Vagina (tissue), 2 donors: Measurements from ENCODE around the gene TAS2R4. TPM values are rescaled to one million over a fixed set of nuclear protein-coding genes. Genes with fewer than 3 reads are reported as not detected.
"Not testable (repeated sequence)": the region's sequence is repeated elsewhere in the genome, so short reads cannot be mapped to it uniquely, and the experiment has no call there.

Experiments used
- DNase-seq, 2 donors: peaks; one replicate each; pipeline ENCODE4 v3.0.0-alpha.2; 2017; ENCODE audit errors: extremely low spot score in 2 of 2
- H3K27ac ChIP-seq: fragments of 200-600 bp; sonication (generic); one replicate; pipeline ENCODE4 v1.5.1; 2019
- H3K27me3 ChIP-seq: fragments of 200-600 bp; sonication (generic); one replicate; pipeline ENCODE4 v1.5.1; 2019
- H3K36me3 ChIP-seq, 2 donors: fragments of 200-600 bp; sonication (generic); one replicate each; pipeline ENCODE4 v1.5.1; 2017 to 2019
- H3K4me1 ChIP-seq: fragments of 200-600 bp; sonication (generic); one replicate; pipeline ENCODE4 v1.5.1; 2019
- H3K4me3 ChIP-seq, 2 donors: fragments of 200-600 bp; sonication (generic); 1 replicate in 1 of 2; 2 replicates in 1 of 2; pipeline ENCODE4 v1.5.1; 2016 to 2019
- H3K9me3 ChIP-seq: fragments of 200-600 bp; sonication (generic); one replicate; pipeline ENCODE4 v1.5.1; 2019
- CTCF ChIP-seq, 3 experiments: fragments of 450-650 bp in 2 of 3; fragments of 200-600 bp in 1 of 3; sonication (generic) in 1 of 3; IDR thresholded peaks; one replicate each; pipeline ENCODE4 v1.5.1; 2017 to 2019; ENCODE audit warnings: antibody characterized with exemption in 3 of 3, mild to moderate bottlenecking in 2 of 3, moderate library complexity in 2 of 3
- POLR2A ChIP-seq, 2 donors: fragments of 450-650 bp; IDR thresholded peaks; one replicate each; pipeline ENCODE4 v1.6.1; 2017; ENCODE audit warnings: antibody characterized with exemption in 2 of 2, mild to moderate bottlenecking in 2 of 2, moderate library complexity in 2 of 2
- POLR2AphosphoS5 ChIP-seq, 2 donors: sonication (generic); formaldehyde crosslinking; IDR thresholded peaks; one replicate each; pipeline ENCODE4 v1.9.0; 2017; ENCODE audit warnings: antibody characterized with exemption in 2 of 2, mild to moderate bottlenecking in 2 of 2, low read depth in 1 of 2; ENCODE audit not compliant: insufficient read depth in 1 of 2
- intact Hi-C: fragments of 100-400 bp; cut with DNase I; formaldehyde crosslinking; loops from one replicate; pipeline ENCODE4 v1.15.1; 2023
- total RNA-seq: library from RNA; depleted of rRNA; stranded (reverse); fragments of >200 nt; gene quantifications from one replicate; pipeline ENCODE4 v1.2.3, GENCODE V29; 2016

The TAS2R4 gene
- total RNA-seq, 1 donor from 2014 or later: 1.5 TPM

GRCh38 chr7:141752634-141753033 lies 23.8 kb upstream of the TAS2R4 start:
- Histone ChIP-seq H3K4me1 (no peaks in the 10 kb centered on the region), H3K27ac (no peak overlapping the region), H3K4me3 (no peak overlapping the region), H3K36me3 (peaks cover 12 to 68% of the 10 kb centered on the region in 2 donors), H3K9me3 (peaks cover 17% of the 10 kb centered on the region), H3K27me3 (no peaks in the 10 kb centered on the region)
- intact Hi-C loops: no loop called here
- no peak for DNase-seq
- TF ChIP-seq POLR2A (IDR thresholded peaks at IDR 0.05): no peak
- TF ChIP-seq POLR2AphosphoS5 (IDR thresholded peaks at IDR 0.05; ENCODE audit: insufficient read depth in 1 of 2, low read depth in 1 of 2): no peak
- no peak for TF ChIP-seq CTCF (IDR thresholded peaks at IDR 0.05)

- TF ChIP-seq POLR2A (IDR thresholded peaks at IDR 0.05) (no peak), POLR2AphosphoS5 (IDR thresholded peaks at IDR 0.05; ENCODE audit: insufficient read depth in 1 of 2, low read depth in 1 of 2) (no peak), CTCF (IDR thresholded peaks at IDR 0.05) (no peak)
- intact Hi-C loops: no loop called here
Measured at GRCh38 chr7:141754939-141755338, 21.5 kb upstream of the TAS2R4 start.

GRCh38 chr7:141763797-141764196 lies 12.7 kb upstream of the TAS2R4 start, which contains the start of gene TAS2R3:
Gene TAS2R3, plus strand, starts transcription at chr7:141764097. Its CDS starts 62 bp downstream, at chr7:141764159.
- no peak within 1 kb of the TSS for H3K4me3 ChIP-seq
- no peaks in the 10 kb centered on the region for H3K4me1 ChIP-seq
- H3K27ac ChIP-seq: no peak within 1 kb of the TSS
- no peaks in the 10 kb centered on the region for H3K27me3 ChIP-seq
- H3K9me3 ChIP-seq: no peaks in the 10 kb centered on the region
- TF ChIP-seq POLR2A (IDR thresholded peaks at IDR 0.05) (no peak), CTCF (IDR thresholded peaks at IDR 0.05) (no peak), POLR2AphosphoS5 (IDR thresholded peaks at IDR 0.05; ENCODE audit: insufficient read depth in 1 of 2, low read depth in 1 of 2) (no peak)
- DNase-seq: no peak
- intact Hi-C loops: no loop called here
- H3K36me3 ChIP-seq: peaks cover 0 to 25% of the 10 kb centered on the region in 2 donors

More at GRCh38 chr7:141754939-141755338, 21.5 kb upstream of the TAS2R4 start:
- H3K36me3 ChIP-seq: peaks cover 12 to 55% of the 10 kb centered on the region in 2 donors
- DNase-seq: no peak
- peaks cover 17% of the 10 kb centered on the region for H3K9me3 ChIP-seq
- no peak overlapping the region for H3K27ac ChIP-seq
- no peaks in the 10 kb centered on the region for H3K4me1 ChIP-seq
- no peak overlapping the region for H3K4me3 ChIP-seq
- no peaks in the 10 kb centered on the region for H3K27me3 ChIP-seq

GRCh38 chr7:141770083-141770583 lies 6.3 kb upstream of the TAS2R4 start:
- H3K9me3 ChIP-seq, DNase-seq, H3K27ac ChIP-seq, H3K4me3 ChIP-seq, H3K4me1 ChIP-seq, intact Hi-C loops, H3K36me3 ChIP-seq, H3K27me3 ChIP-seq: not testable (repeated sequence)

GRCh38 chr7:141785706-141786552 lies 9.5 kb downstream of the TAS2R4 start:
- intact Hi-C loops: no loop called here
- no peak for DNase-seq
- H3K4me3 ChIP-seq: no peak overlapping the region
- no peaks in the 10 kb centered on the region for H3K27me3 ChIP-seq
- H3K27ac ChIP-seq: no peak overlapping the region
- TF ChIP-seq CTCF (IDR thresholded peaks at IDR 0.05) (peak in 2 of 3 experiments; percentile 6 to 25), POLR2A (IDR thresholded peaks at IDR 0.05) (no peak), POLR2AphosphoS5 (IDR thresholded peaks at IDR 0.05; ENCODE audit: insufficient read depth in 1 of 2, low read depth in 1 of 2) (no peak)
- H3K36me3 ChIP-seq: no peaks in the 10 kb centered on the region
- no peaks in the 10 kb centered on the region for H3K9me3 ChIP-seq
- no peaks in the 10 kb centered on the region for H3K4me1 ChIP-seq
